Fibroblast of villous mesenchyme (primary cell): Measurements from ENCODE around the gene LRRC38. TPM values are rescaled to one million over a fixed set of nuclear protein-coding genes. Genes with fewer than 3 reads are reported as not detected.
"Not testable (repeated sequence)": the region's sequence is repeated elsewhere in the genome, so short reads cannot be mapped to it uniquely, and the experiment has no call there.

Experiments used
- DNase-seq: peaks from one replicate; pipeline ENCODE4 v3.0.0-alpha.2; 2010; ENCODE audit warnings: low read depth
- H3K4me3 ChIP-seq: 2 replicates; pipeline ENCODE4 v1.5.1; 2011; ENCODE audit warnings: low read depth, mild to moderate bottlenecking, low read length
- CTCF ChIP-seq: IDR thresholded peaks from 2 replicates; pipeline ENCODE4 v1.5.1; 2012; ENCODE audit warnings: low read depth, mild to moderate bottlenecking, low read length; ENCODE audit not compliant: insufficient read depth
- total RNA-seq: library from RNA; depleted of rRNA; stranded (reverse); fragments of >200 nt; gene quantifications from 2 replicates; pipeline ENCODE4 v1.2.3, GENCODE V29; 2012

Gene LRRC38
- total RNA-seq, result not detected in 2 replicates

GRCh38 chr1:13513895-13514546, at the start of gene LRRC38:
LRRC38 (minus strand) TSS chr1:13514003; CDS start chr1:13513593, 410 bp downstream.
- TF ChIP-seq CTCF, result no peak
- DNase-seq, result no peak
- H3K4me3 ChIP-seq, result no peak within 1 kb of the TSS

GRCh38 chr1:13562981-13563380, 49.2 kb upstream of the LRRC38 start:
- DNase-seq, H3K4me3 ChIP-seq: not testable (repeated sequence)

- no peak for DNase-seq
- no peak for TF ChIP-seq CTCF
- H3K4me3 ChIP-seq, result no peak overlapping the region
These were observed 46.7 kb upstream of the LRRC38 start for GRCh38 chr1:13560541-13560940.

- no peak for TF ChIP-seq CTCF
- no peak overlapping the region for H3K4me3 ChIP-seq
- no peak for DNase-seq
These were observed 42.5 kb upstream of the LRRC38 start for GRCh38 chr1:13556224-13556764.

- no peak for DNase-seq
- H3K4me3 ChIP-seq, result no peak overlapping the region
- no peak for TF ChIP-seq CTCF
These were observed 41.0 kb upstream of the LRRC38 start for GRCh38 chr1:13554798-13555197.

- TF ChIP-seq CTCF, result no peak
- no peak overlapping the region for H3K4me3 ChIP-seq
- peak; percentile 89 for DNase-seq
These were observed 36.9 kb upstream of the LRRC38 start for GRCh38 chr1:13550663-13551062.

- DNase-seq, result no peak
- no peak for TF ChIP-seq CTCF
- no peak overlapping the region for H3K4me3 ChIP-seq
These were observed 35.7 kb upstream of the LRRC38 start for GRCh38 chr1:13549521-13549920.
